GDM1 (cell line): Measurements from ENCODE around the gene GNS.
A peak's percentile ranks its signal among the peaks of the same experiment; 100 is the strongest.
"Not testable (repeated sequence)": the region's sequence is repeated elsewhere in the genome, so short reads cannot be mapped to it uniquely, and the experiment has no call there.

Source experiments
- DNase-seq: peaks from one replicate; lab custom pipeline; 2025; lab: John Stamatoyannopoulos, UW

The GNS gene

DNA sequence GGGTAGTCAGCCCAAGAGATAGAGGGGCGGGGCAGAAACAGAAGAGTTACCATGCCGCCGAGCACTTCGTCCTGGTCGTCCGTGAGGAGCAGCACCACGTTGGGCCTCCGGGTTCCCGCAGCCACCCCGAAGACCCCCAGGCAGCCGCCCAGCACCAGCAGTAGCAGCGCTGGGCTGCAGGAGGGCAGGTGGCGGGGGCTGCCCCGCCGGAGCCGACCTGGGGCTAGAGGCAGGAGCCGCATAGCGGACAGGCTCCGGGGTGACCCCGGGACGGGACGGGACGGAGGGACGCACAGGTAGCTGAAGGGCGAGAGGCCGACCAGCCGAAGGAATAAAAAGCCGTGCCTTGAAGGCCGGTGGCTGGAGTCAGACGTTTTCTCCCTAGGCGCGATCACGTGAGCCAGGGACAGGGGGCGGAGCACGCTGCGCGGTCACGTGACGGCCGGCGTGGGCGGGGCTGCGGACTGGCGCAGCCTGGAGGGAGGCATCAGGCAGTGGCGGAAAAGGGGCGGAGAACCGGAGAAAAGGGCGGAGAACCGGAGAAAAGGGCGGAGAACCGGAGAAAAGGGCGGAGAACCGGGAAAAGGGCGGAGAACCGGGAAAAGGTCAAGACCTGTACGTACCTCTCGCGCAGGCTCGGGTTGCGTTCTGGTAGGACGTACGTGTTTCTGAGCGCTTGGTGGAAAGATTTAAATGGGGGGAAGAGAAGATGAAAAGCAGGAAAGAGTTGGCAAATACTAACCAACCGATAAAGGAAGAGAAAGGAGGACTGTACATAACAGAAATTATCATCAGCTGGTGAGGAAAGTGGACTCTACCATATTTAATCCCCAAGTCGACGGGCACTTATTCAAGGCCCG is at the start of gene GNS:
Gene GNS (minus strand): TSS at position 372 of the 860 bp plus-strand sequence. CDS start 130 bp downstream, at position 242.
- peak; percentile 92 for DNase-seq

DNA sequence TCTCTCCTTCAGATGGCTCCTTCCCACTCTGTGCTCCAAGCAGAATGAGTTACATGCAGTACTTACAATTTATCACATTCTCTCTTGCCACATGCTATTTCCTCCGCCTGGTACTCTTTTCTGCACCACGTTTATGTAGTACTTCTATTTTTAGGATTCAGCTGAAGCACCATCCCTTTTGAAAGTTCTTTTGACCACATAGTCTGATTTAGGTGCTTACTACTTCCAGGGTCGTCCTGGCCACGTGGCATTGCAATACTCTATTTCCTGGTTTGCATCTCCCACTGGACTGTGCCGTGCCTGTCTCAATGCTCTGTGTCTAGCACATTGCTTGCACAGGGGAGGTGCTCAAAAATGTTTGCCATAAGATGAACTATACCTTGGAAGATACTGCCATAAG is 48.9 kb upstream of the GNS start:
- no peak for DNase-seq

DNA sequence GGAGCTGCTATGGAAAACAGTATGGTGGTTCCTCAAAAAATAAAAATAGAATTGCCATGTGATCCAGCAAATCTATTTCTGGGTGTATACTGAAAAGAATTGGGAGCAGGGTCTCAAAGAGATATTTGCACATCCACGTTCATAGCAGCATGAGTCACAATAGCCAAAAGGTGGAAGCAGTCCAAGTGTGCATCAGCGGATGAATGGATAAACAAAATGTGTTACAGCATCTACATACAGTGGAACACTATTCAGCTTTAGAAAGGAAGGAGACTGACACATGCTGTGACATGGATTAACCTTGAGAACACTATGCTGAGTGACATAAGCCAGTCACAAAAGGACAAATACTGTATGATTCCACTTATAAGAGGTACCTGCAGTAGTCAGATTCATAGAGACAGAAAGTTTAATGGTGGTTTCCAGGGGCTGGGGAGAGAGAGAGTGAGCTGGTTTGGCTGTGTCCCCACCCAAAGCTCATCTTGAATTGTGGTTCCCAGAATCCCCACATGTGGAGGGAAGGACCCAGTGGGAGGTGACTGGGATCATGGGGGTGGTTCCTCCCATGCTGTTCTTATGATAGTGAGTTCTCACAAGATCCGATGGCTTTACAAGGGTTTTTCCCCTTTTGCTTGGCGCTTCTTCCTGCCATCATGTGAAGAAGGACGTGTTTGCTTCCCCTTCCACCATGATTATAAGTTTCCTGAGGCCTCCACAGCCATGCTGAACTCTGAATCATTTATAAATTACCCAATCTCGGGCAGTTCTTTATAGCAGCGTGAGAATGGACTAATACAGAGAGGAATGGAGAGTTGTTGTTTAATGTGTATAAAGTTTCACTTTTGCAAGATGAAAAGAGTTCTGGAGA is 47.6 kb upstream of the GNS start:
- DNase-seq, result no peak

DNA sequence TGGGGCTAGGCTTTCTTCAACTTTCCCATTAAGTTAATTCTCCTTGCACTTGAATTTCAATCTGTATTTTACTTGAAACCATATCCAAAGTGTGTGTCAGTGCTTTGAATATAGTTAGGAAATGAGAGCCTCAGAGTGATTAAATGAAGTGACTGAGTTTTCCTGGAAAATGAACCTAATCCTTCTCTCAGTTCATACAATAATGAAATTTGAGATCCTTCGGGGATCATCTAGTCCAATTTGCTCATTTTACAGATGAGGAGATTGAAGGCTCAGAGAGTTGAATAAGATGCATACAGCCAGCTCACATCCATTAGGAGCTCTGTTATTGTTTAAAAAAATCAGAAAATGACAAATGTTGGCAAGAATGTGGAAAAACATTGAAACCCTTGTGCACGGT is 47.0 kb upstream of the GNS start:
- DNase-seq, result no peak

GRCh38 chr12:64802180-64802775 is 43.1 kb upstream of the GNS start:
- DNase-seq, result not testable (repeated sequence)

- no peak for DNase-seq
Observed at GRCh38 chr12:64801381-64801780, 42.2 kb upstream of the GNS start.

DNA sequence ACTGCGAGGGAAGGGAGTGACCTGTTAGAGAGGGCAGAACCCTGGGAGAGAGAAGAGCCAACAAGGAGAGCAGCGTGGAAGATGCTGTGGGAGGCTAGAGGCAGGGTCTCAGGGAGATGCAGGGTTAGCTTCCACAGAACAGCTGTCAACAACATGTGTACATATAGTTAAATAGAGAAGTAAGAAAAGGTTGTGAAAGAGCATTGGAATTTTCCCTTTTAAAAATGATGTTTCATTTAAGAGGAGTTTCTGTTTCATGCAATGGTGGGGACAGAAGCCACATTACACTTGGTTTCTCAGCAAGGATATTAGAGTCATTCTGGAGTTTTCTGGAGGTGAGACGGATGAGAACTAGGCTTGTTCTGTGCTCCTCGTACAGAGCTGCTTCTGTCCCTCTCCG is 41.4 kb upstream of the GNS start:
- no peak for DNase-seq

- DNase-seq, result no peak
Observed at GRCh38 chr12:64798165-64798564, 39.0 kb upstream of the GNS start.

GRCh38 chr12:64797156-64797555 is 38.0 kb upstream of the GNS start:
- DNase-seq, result no peak

DNA sequence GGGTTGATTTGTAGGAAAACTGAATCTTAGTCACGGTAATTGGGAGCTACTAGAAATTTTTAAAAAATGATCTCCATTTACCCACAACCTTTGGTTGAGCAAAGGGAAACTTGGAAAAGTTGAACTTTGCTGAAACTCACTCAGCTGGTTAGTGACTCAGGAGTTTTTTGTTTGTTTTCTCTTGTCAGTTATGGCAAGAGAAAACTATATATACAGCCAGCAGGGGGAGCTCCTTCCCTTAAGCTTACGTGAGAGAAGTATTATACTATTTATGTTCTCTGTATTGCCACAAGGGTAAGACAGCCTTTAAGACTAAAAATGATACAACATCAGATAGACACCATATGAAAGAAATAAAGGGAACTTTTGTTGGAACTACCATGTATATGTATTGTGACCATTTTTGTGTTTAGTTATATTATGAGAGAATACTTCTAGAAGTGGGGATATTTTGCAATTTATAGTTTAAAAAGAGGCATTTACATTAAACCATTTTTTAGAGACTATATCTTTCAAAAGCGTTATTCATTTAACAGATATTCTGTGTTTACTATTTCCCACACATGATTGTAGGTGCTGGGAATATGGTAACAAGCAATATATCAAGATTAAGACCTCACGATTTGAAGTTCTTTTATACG is 37.1 kb upstream of the GNS start:
- DNase-seq, result peak; percentile 59

- no peak for DNase-seq
Observed at GRCh38 chr12:64794305-64794704, 35.1 kb upstream of the GNS start.

GRCh38 chr12:64793610-64794009 is 34.4 kb upstream of the GNS start:
- no peak for DNase-seq

GRCh38 chr12:64792128-64792527 is 32.9 kb upstream of the GNS start:
- no peak for DNase-seq

DNA sequence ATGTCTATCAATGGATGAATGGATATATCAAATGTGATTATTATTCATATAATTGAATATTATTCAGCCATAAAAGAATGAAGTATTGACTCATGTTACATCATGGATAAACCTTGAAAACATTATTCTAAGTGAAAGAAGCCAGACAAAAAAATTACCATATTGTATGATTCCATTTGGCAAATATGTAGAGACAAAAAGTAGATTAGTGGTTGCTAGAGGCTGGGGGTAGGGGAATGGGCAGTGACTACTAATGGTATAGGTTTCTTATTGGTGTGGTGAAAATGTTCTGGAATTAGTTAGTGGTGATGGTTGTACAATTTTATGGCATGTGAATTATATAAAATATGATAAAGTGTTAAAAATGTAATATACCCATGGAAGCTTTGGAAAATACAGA is 31.8 kb upstream of the GNS start:
- DNase-seq, result no peak

DNA sequence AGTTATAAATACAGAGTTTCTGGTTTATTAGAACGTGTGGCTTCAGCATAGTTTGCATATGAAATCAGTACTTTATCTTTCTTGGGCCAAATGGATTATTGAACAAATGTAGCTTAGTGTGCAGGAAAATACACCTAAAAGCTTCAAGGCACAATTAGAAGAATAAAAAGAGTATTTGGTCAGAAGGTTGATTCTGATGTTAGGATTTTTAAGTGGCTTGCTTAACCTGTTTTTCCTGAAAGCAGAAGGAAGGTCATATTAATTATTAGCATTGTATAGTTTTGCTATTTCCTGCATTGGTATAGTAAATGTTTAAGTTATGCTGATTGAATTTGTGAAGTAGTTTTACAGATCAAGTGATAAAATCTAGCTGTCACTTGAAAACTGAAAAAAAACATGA is 31.0 kb upstream of the GNS start:
- DNase-seq, result no peak

- no peak for DNase-seq
Observed at GRCh38 chr12:64785838-64786237, 26.6 kb upstream of the GNS start.

DNA sequence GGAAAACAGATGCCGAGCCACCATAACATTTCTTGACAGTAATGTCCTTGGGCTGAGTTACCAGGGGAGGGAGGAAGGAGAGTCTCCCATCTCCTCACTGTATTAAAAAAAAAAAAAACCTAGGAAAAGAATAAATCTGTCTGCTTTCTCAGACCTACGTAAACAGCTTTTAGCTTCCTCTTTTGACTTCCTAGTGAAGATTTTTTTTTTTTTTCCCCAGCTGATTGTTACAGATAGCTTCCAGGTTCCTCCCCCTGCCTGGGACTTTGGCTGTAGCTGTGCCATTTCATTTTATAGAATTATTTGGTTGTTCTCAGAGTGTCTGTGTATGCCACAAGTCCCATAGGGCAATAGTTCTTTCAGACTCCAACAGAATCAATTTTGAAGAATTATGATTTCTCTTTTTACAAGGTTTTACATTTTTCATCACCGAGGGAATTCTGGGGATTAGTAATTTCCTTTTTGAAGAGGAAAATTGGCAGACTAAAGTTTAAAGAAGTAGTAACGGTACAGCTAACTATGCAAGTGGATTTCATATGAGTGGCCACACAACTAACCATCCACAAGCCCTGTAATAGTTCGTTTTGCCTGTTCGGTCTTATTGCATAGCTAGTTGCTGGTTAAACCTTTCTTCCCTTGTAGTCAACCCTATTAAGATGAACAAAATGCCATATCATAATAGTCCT is 23.1 kb upstream of the GNS start:
- no peak for DNase-seq

DNA sequence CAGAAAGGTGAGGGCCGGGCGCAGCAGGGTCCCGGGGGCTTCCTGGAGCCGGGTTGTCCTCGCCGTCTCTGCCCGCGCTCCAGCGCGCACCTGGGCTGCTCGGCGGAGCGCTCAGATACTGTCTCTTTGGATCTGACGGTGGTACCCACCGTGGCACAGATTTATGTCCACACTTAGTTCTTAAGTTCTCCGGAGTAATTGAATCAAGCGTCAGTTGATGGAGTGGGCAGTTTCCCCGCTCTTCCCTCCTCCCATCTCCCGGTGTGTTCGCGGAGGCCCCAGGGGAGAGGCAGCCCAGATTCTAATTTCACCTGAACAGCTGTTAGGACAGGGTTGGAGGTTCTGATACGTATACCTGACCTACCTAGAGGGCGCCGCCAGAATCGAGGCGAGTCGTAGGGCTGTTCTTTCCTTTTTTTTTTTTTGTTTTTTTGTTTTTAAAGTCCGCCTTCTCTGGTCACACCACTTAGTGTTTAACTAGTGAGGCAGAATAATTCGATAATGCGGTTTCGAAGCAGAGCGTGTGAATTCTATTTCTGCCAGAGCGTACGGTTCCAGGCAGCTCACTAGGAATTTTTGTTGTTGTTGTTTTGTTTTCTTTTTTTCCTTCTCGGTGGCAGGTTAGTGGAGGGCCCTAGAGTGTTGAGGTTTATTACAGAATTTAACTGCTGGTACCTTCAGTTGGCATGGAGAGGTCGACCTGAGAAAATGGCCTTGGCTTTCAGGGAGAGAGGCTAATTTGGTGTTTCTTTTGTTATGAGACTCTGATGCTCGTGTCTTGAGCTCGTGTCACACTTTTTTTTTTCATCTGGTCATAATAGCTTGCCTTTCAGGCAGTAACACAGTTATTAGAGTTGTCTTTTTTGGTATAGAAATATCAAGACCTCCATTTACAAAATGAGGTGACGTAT is 22.3 kb upstream of the GNS start:
- DNase-seq, result no peak

- DNase-seq, result no peak
Observed at GRCh38 chr12:64780531-64781279, 21.5 kb upstream of the GNS start.

DNA sequence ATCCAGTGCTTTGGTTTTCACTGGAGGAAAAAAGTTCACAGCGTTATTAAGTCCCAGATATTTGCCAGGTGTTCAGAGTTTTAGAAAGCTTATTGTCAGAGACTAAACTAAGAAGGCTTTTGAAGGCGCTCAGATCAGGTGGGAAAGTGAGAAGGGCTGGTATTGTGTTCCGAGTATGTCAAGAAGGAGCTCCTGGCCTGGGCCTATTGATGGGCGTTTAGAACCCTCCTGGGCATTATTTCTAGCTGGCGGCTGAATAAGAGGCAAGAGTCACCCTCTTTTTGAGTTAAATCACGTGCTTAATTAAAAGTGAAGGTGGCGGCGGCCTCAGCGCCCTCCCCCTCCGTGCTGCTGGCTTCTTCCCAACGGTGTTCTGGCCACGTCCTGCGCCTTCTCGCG is 20.9 kb upstream of the GNS start:
- DNase-seq, result no peak
